GM12892 (cell line): ENCODE measurements around the gene LHX6.

Source experiments
- POLR2A ChIP-seq: IDR thresholded peaks from 2 replicates; pipeline ENCODE4 v1.6.1; 2011; ENCODE audit warnings: low read depth, low read length, control low read depth
- POLR2AphosphoS5 ChIP-seq: IDR thresholded peaks from 2 replicates; pipeline ENCODE4 v1.6.1; 2011; ENCODE audit warnings: low read depth, low read length, control low read depth

DNA sequence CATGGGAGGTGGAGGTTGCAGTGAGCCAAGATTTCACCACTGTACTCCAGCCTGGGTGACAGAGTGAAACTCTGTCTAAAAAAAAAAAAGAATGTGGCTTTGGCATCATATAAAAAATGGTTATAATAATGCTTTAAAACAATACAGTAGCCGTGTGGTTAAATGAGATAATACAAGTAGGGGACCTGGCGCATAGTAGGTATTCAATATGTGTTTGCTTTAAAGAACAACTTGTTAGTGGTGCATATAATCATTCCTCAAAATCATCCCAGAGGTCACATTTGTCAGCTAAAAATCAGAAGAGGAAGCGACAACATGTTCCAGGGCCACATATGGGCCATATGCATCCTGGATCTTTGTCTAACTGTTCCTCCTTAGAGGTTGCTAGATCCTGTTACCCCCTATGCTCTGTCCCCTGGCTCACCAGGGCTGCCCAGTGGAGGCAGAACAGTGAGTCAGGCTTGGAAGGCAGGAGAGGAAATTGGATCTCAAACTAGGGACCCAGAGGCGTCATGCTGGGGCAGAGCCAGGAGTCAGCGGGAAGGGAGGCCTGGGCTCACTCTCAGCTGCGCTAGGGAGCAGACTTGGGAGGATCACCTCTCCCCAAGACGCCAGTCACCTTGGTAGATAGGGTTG lies 27.7 kb downstream of the LHX6 start:
- TF ChIP-seq POLR2A: no peak
- no peak for TF ChIP-seq POLR2AphosphoS5
